Measurements from ENCODE around the gene LSM3. TPM values are rescaled to one million over a fixed set of nuclear protein-coding genes. Genes with fewer than 3 reads are reported as not detected.

LSM3 gene
- total RNA-seq, 1 donor, result 5.1 TPM

- no peak for TF ChIP-seq CTCF (IDR thresholded peaks at IDR 0.05; ENCODE audit: extremely low read depth, low read depth, low read length)
- H3K4me2 ChIP-seq (ENCODE audit: insufficient read depth, low read length), result no peak overlapping the region
- H4K20me1 ChIP-seq (ENCODE audit: insufficient read depth, low read length), result peaks cover 46% of the 10 kb centered on the region
- H3K4me3 ChIP-seq (ENCODE audit: insufficient read depth, low read length), result no peak overlapping the region
- H3K9me3 ChIP-seq (ENCODE audit: low read depth, low read length), result no peaks in the 10 kb centered on the region
- H3K27me3 ChIP-seq (ENCODE audit: insufficient read depth, low read length), result no peaks in the 10 kb centered on the region
- peaks cover 43% of the 10 kb centered on the region for H3K79me2 ChIP-seq (ENCODE audit: insufficient read depth, low read length)
- no peak overlapping the region for H3K27ac ChIP-seq (ENCODE audit: low read depth, low read length)
- H3K4me1 ChIP-seq (ENCODE audit: insufficient read depth, low read length), result peaks cover 8% of the 10 kb centered on the region
- H3K36me3 ChIP-seq (ENCODE audit: insufficient read depth, low read length), result peaks cover 87% of the 10 kb centered on the region
- no peak for DNase-seq (ENCODE audit: insufficient read length, low spot score, missing footprints)
- H2AFZ ChIP-seq (ENCODE audit: low read length), result no peak overlapping the region
Measured at GRCh38 chr3:14131134-14131533, 47.5 kb upstream of the LSM3 start.

GRCh38 chr3:14132120-14132519 lies 46.5 kb upstream of the LSM3 start:
- Histone ChIP-seq H3K4me1 (ENCODE audit: insufficient read depth, low read length) (peaks cover 4% of the 10 kb centered on the region), H2AFZ (ENCODE audit: low read length) (no peak overlapping the region), H3K27me3 (ENCODE audit: insufficient read depth, low read length) (no peaks in the 10 kb centered on the region), H3K79me2 (ENCODE audit: insufficient read depth, low read length) (peaks cover 33% of the 10 kb centered on the region), H4K20me1 (ENCODE audit: insufficient read depth, low read length) (peaks cover 36% of the 10 kb centered on the region), H3K9me3 (ENCODE audit: low read depth, low read length) (no peaks in the 10 kb centered on the region), H3K4me2 (ENCODE audit: insufficient read depth, low read length) (no peak overlapping the region), H3K27ac (ENCODE audit: low read depth, low read length) (no peak overlapping the region), H3K4me3 (ENCODE audit: insufficient read depth, low read length) (no peak overlapping the region), H3K36me3 (ENCODE audit: insufficient read depth, low read length) (peaks cover 91% of the 10 kb centered on the region)
- no peak for TF ChIP-seq CTCF (IDR thresholded peaks at IDR 0.05; ENCODE audit: extremely low read depth, low read depth, low read length)
- DNase-seq (ENCODE audit: insufficient read length, low spot score, missing footprints), result no peak

- H3K36me3 ChIP-seq (ENCODE audit: insufficient read depth, low read length), result peaks cover 93% of the 10 kb centered on the region
- H3K9me3 ChIP-seq (ENCODE audit: low read depth, low read length), result no peaks in the 10 kb centered on the region
- no peak overlapping the region for H2AFZ ChIP-seq (ENCODE audit: low read length)
- peaks cover 30% of the 10 kb centered on the region for H4K20me1 ChIP-seq (ENCODE audit: insufficient read depth, low read length)
- H3K27me3 ChIP-seq (ENCODE audit: insufficient read depth, low read length), result no peaks in the 10 kb centered on the region
- H3K4me1 ChIP-seq (ENCODE audit: insufficient read depth, low read length), result peaks cover 4% of the 10 kb centered on the region
- peaks cover 27% of the 10 kb centered on the region for H3K79me2 ChIP-seq (ENCODE audit: insufficient read depth, low read length)
- no peak overlapping the region for H3K27ac ChIP-seq (ENCODE audit: low read depth, low read length)
- DNase-seq (ENCODE audit: insufficient read length, low spot score, missing footprints), result peak; percentile 86
- H3K4me3 ChIP-seq (ENCODE audit: insufficient read depth, low read length), result no peak overlapping the region
- no peak for TF ChIP-seq CTCF (IDR thresholded peaks at IDR 0.05; ENCODE audit: extremely low read depth, low read depth, low read length)
- no peak overlapping the region for H3K4me2 ChIP-seq (ENCODE audit: insufficient read depth, low read length)
Measured at GRCh38 chr3:14132689-14133088, 45.9 kb upstream of the LSM3 start.

- H3K4me3 ChIP-seq (ENCODE audit: insufficient read depth, low read length), result no peak overlapping the region
- no peak for TF ChIP-seq CTCF (IDR thresholded peaks at IDR 0.05; ENCODE audit: extremely low read depth, low read depth, low read length)
- no peaks in the 10 kb centered on the region for H3K9me3 ChIP-seq (ENCODE audit: low read depth, low read length)
- H3K79me2 ChIP-seq (ENCODE audit: insufficient read depth, low read length), result peaks cover 21% of the 10 kb centered on the region
- peaks cover 24% of the 10 kb centered on the region for H4K20me1 ChIP-seq (ENCODE audit: insufficient read depth, low read length)
- H3K27ac ChIP-seq (ENCODE audit: low read depth, low read length), result no peak overlapping the region
- no peak for DNase-seq (ENCODE audit: insufficient read length, low spot score, missing footprints)
- H3K27me3 ChIP-seq (ENCODE audit: insufficient read depth, low read length), result no peaks in the 10 kb centered on the region
- peaks cover 91% of the 10 kb centered on the region for H3K36me3 ChIP-seq (ENCODE audit: insufficient read depth, low read length)
- peaks cover 4% of the 10 kb centered on the region for H3K4me1 ChIP-seq (ENCODE audit: insufficient read depth, low read length)
- H2AFZ ChIP-seq (ENCODE audit: low read length), result no peak overlapping the region
- H3K4me2 ChIP-seq (ENCODE audit: insufficient read depth, low read length), result no peak overlapping the region
Measured at GRCh38 chr3:14133188-14133800, 45.3 kb upstream of the LSM3 start.

Measured in osteoblast (primary cell).